ENCODE results near the gene ODAD4.

GRCh38 chr17:42002175-42002791 lies 71.9 kb downstream of the ODAD4 start:
- TF ChIP-seq CTCF (IDR thresholded peaks at IDR 0.05) (no peak), POLR2A (IDR thresholded peaks at IDR 0.05) (no peak)
